Measurements from ENCODE around the gene S1PR5. TPM values are rescaled to one million over a fixed set of nuclear protein-coding genes. Genes with fewer than 3 reads are reported as not detected.

The S1PR5 gene
- total and polyA plus RNA-seq, 9 of the 15 experiments (the other 6 are each of a cell fraction or from before 2014, with no cell fraction given): 0.03 to 0.54 (median 0.35) TPM; not detected in 4

- TF ChIP-seq ZBTB1 (CRISPR knock-in tag; IDR thresholded peaks at IDR 0.05; ENCODE audit: borderline replicate concordance, low read depth) (peak; percentile 87; the same call in 1 of the 2 replicates), NFIC (IDR thresholded peaks at IDR 0.05) (peak; percentile 20; the same call in 1 of the 2 replicates), CBFA2T3 (IDR thresholded peaks at IDR 0.05) (no peak), ZBTB8A (IDR thresholded peaks at IDR 0.05; ENCODE audit: partially characterized antibody) (no peak), SUPT5H (IDR thresholded peaks at IDR 0.05) (peak; percentile 76), NR1H2 (CRISPR knock-in tag; IDR thresholded peaks at IDR 0.05) (no peak), ASH1L (IDR thresholded peaks at IDR 0.05; ENCODE audit: borderline replicate concordance, low read depth, partially characterized antibody) (no peak), NR2F6 (CRISPR knock-in tag; IDR thresholded peaks at IDR 0.05) (peak; percentile 39; the same call in 1 of the 2 replicates), PHB (CRISPR knock-in tag; IDR thresholded peaks at IDR 0.05) (no peak), ZNF551 (CRISPR knock-in tag; IDR thresholded peaks at IDR 0.05) (no peak), EP300 (IDR thresholded peaks at IDR 0.05; ENCODE audit: low read length) (no peak), NRF1 (conservative IDR thresholded peaks at IDR 0.05 in 1 of 2, IDR thresholded peaks at IDR 0.05 in 1 of 2) (peak; percentile 99), YBX1 (IDR thresholded peaks at IDR 0.05) (no peak), POLR2G (IDR thresholded peaks at IDR 0.05; ENCODE audit: low read depth, low read length) (peak; percentile 92), RBFOX2 (IDR thresholded peaks at IDR 0.05; ENCODE audit: low read depth, low read length) (peak; percentile 91), AFF4 (CRISPR knock-in tag; IDR thresholded peaks at IDR 0.05) (0 out of 2 replicates have a peak, but pooled peaks have one; percentile 58), PML (IDR thresholded peaks at IDR 0.05; ENCODE audit: low read length) (no peak), NFE2L1 (tag; IDR thresholded peaks at IDR 0.05; ENCODE audit: borderline replicate concordance, low read depth) (no peak), CTCF (IDR thresholded peaks at IDR 0.05 in 2 of 3, conservative IDR thresholded peaks at IDR 0.05 in 1 of 3; ENCODE audit: insufficient read depth in 2 of 3, low read depth in 1 of 3, low read length in 3 of 3) (peak in 2 of 3 experiments; percentile 53 to 63), MECOM (CRISPR knock-in tag; IDR thresholded peaks at IDR 0.05) (no peak)
- TF ChIP-seq, protein P1, sequence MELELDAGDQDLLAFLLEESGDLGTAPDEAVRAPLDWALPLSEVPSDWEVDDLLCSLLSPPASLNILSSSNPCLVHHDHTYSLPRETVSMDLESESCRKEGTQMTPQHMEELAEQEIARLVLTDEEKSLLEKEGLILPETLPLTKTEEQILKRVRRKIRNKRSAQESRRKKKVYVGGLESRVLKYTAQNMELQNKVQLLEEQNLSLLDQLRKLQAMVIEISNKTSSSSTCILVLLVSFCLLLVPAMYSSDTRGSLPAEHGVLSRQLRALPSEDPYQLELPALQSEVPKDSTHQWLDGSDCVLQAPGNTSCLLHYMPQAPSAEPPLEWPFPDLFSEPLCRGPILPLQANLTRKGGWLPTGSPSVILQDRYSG (tag; conservative IDR thresholded peaks at IDR 0.05; ENCODE audit: low read depth): no peak
Measured at GRCh38 chr19:10565567-10566407, 48.5 kb upstream of the S1PR5 start, which contains the start of gene KRI1 (continued).

Measured in K562 (cell line).